Erythroblast (primary cell): Measurements from ENCODE around the gene TREX2.

Source experiments
- GATA1 ChIP-seq: IDR thresholded peaks from 2 replicates; pipeline ENCODE4 v1.6.1; 2011; ENCODE audit warnings: low read depth, mild to moderate bottlenecking, control low read depth, low read length, moderate library complexity
- POLR2A ChIP-seq: IDR thresholded peaks from 2 replicates; pipeline ENCODE4 v1.6.1; 2011; ENCODE audit warnings: mild to moderate bottlenecking, low read length

GRCh38 chrX:153458476-153458875 is 12.6 kb upstream of the TREX2 start:
- TF ChIP-seq POLR2A = no peak
- no peak for TF ChIP-seq GATA1
